ENCODE data around the gene CAMKMT.

CAMKMT gene

GRCh38 chr2:44519026-44519425, 157.3 kb downstream of the CAMKMT start:
- no peak overlapping the region for H3K4me3 ChIP-seq (ENCODE audit: low read depth, low read length)
- DNase-seq (ENCODE audit: low read depth, low spot score): no peak
- no peak for TF ChIP-seq CTCF (IDR thresholded peaks at IDR 0.05; ENCODE audit: low read depth, low read length)
- in situ Hi-C loops (cut with HindIII; ENCODE audit: low sequenced_read_pairs): no loop called here

DNA sequence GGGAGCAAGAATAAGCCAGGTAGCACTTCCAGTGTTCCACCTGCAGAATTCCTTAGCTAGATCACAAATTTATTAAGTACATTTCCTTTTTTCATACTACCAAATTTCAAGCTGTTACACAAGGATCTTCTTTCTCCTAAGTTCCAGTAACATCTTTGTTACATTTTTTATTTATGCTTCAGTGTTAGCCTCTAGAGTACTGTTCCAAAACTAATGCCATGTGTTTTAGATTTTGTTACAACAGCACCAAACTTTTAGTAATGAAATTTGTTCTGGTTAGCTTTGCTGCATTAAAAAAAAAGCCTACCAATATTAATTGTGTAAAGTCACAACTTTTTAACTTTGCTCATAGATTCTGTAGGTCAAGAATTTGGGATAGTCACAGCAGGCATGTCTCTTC, 161.1 kb downstream of the CAMKMT start:
- no peak for DNase-seq (ENCODE audit: low read depth, low spot score)
- TF ChIP-seq CTCF (IDR thresholded peaks at IDR 0.05; ENCODE audit: low read depth, low read length): no peak
- H3K4me3 ChIP-seq (ENCODE audit: low read depth, low read length): no peak overlapping the region
- in situ Hi-C loops (cut with HindIII; ENCODE audit: low sequenced_read_pairs): no loop called here

- H3K4me3 ChIP-seq (ENCODE audit: low read depth, low read length): no peak overlapping the region
- no peak for DNase-seq (ENCODE audit: low read depth, low spot score)
- no peak for TF ChIP-seq CTCF (IDR thresholded peaks at IDR 0.05; ENCODE audit: low read depth, low read length)
- in situ Hi-C loops (cut with HindIII; ENCODE audit: low sequenced_read_pairs): no loop called here
These were observed 162.7 kb downstream of the CAMKMT start for GRCh38 chr2:44524347-44524926.

DNA sequence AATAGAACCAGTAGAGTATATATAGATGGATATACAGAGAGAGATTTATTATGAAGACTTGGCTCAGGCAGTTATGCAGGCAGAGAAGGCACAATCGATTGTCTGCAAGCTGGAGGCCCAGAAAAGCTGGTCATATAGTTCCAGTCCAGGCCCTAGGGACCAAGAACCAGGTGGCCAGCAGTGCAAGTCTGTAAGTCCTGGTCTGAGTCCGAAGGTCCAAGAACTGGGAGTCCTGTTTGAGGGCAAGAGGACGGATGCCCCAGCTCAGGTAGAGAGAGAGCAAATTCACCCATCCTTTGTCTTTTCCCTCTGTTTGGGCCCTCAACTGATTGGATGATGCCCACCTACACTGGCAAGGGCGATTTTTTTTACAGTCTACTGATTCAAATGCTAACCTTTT, 164.6 kb downstream of the CAMKMT start:
- in situ Hi-C loops (cut with HindIII; ENCODE audit: low sequenced_read_pairs): no loop called here
- no peak overlapping the region for H3K4me3 ChIP-seq (ENCODE audit: low read depth, low read length)
- DNase-seq (ENCODE audit: low read depth, low spot score): no peak
- TF ChIP-seq CTCF (IDR thresholded peaks at IDR 0.05; ENCODE audit: low read depth, low read length): no peak

- no peak overlapping the region for H3K4me3 ChIP-seq (ENCODE audit: low read depth, low read length)
- DNase-seq (ENCODE audit: low read depth, low spot score): peak; percentile 85
- in situ Hi-C loops (cut with HindIII; ENCODE audit: low sequenced_read_pairs): no loop called here
- TF ChIP-seq CTCF (IDR thresholded peaks at IDR 0.05; ENCODE audit: low read depth, low read length): no peak
These were observed 166.8 kb downstream of the CAMKMT start for GRCh38 chr2:44528595-44528994.

- no peak for DNase-seq (ENCODE audit: low read depth, low spot score)
- H3K4me3 ChIP-seq (ENCODE audit: low read depth, low read length): no peak overlapping the region
- in situ Hi-C loops (cut with HindIII; ENCODE audit: low sequenced_read_pairs): no loop called here
- TF ChIP-seq CTCF (IDR thresholded peaks at IDR 0.05; ENCODE audit: low read depth, low read length): no peak
These were observed 167.7 kb downstream of the CAMKMT start for GRCh38 chr2:44529448-44529847.

DNA sequence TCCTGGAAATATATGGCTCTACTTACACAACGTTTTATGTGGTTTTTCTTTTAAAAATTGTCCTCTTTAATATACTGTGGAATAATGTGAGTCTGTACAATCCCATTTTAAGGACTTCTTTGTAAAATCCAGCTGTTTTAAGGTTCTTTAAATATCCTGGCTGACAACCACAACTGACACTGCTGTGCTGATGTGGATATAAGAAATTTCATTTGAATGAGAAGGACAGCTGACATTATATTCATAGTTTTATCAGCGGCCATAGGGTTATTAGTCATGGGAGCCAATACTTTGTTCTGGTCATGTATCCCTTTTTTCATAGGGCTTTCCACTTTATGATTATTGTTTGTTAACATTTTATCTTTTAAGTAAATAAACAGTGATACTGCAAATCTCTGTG, 169.5 kb downstream of the CAMKMT start:
- in situ Hi-C loops (cut with HindIII; ENCODE audit: low sequenced_read_pairs): no loop called here
- no peak for TF ChIP-seq CTCF (IDR thresholded peaks at IDR 0.05; ENCODE audit: low read depth, low read length)
- H3K4me3 ChIP-seq (ENCODE audit: low read depth, low read length): no peak overlapping the region
- DNase-seq (ENCODE audit: low read depth, low spot score): no peak

All from astrocyte of the spinal cord (primary cell).